AG04450 (cell line): ENCODE results near the gene KCNQ1OT1. TPM values are rescaled to one million over a fixed set of nuclear protein-coding genes. Genes with fewer than 3 reads are reported as not detected.

Source experiments
- CTCF ChIA-PET: fragments of 300-600, 350-600 bp; formaldehyde crosslinking; extraction: SDS; loops from one replicate; lab custom pipeline; 2022; ENCODE audit warnings: antibody characterized with exemption, inconsistent platforms; lab: Charles Lee
- POLR2A ChIA-PET: fragments of 350-600 bp; formaldehyde crosslinking; extraction: SDS; loops from one replicate; lab custom pipeline; 2021; ENCODE audit warnings: antibody characterized with exemption, inconsistent platforms; lab: Yijun Ruan, JAX
- DNase-seq: peaks from one replicate; pipeline ENCODE4 v3.0.0-alpha.2; 2011; ENCODE audit warnings: low read depth, low spot score
- H3K27ac ChIP-seq: one replicate; pipeline ENCODE4 v1.5.1; 2012; ENCODE audit warnings: low read depth, low read length, control low read depth
- H3K27me3 ChIP-seq: one replicate; pipeline ENCODE4 v1.6.0; 2012; ENCODE audit warnings: low read length; ENCODE audit not compliant: control insufficient read depth, insufficient read depth
- H3K4me3 ChIP-seq: 2 replicates; pipeline ENCODE4 v1.5.1; 2011; ENCODE audit warnings: mild to moderate bottlenecking, low read depth, low read length, control low read depth
- H3K9me3 ChIP-seq: 2 replicates; pipeline ENCODE4 v1.5.1; 2012; ENCODE audit warnings: low read length; ENCODE audit not compliant: control insufficient read depth, insufficient read depth
- polyA plus RNA-seq: library from polyadenylated mRNA; depleted of rRNA; stranded (reverse); fragments of >200 nt; gene quantifications from 2 replicates; pipeline ENCODE4 v1.2.3, GENCODE V29; 2011
- TF ChIP-seq, protein P1 (sequence below): IDR thresholded peaks from 2 replicates; pipeline ENCODE4 v1.5.1; 2011; ENCODE audit warnings: low read depth, low read length, control low read depth, inconsistent platforms

Gene KCNQ1OT1
- polyA plus RNA-seq, 1 experiment = 0.33 TPM

DNA sequence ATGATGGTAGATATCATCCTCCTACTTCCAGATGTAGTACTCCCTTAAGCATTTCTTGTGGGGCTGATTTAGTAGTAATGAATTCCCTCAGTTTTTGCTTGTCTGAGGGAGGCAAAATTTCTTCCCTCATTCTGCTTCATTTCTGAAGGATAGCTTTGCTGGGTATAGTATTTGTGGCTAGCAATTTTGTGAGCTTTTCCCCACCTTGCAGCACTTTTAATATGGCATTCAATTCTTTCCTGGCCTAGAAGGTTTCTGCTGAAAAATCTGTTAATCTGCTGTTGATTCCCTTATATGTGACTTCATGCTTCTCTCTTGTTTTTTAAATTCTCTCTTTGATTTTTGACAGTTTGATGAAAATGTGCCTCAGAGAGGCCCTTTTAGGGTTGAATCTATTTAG, 50.4 kb downstream of the KCNQ1OT1 start:
- Histone ChIP-seq H3K9me3 (peaks cover 60% of the 10 kb centered on the region), H3K27ac (no peak overlapping the region), H3K27me3 (peaks cover 4% of the 10 kb centered on the region), H3K4me3 (no peak overlapping the region)
- ChIA-PET POLR2A (no interaction called here), CTCF (no interaction called here)
- DNase-seq = no peak
- TF ChIP-seq, protein P1, sequence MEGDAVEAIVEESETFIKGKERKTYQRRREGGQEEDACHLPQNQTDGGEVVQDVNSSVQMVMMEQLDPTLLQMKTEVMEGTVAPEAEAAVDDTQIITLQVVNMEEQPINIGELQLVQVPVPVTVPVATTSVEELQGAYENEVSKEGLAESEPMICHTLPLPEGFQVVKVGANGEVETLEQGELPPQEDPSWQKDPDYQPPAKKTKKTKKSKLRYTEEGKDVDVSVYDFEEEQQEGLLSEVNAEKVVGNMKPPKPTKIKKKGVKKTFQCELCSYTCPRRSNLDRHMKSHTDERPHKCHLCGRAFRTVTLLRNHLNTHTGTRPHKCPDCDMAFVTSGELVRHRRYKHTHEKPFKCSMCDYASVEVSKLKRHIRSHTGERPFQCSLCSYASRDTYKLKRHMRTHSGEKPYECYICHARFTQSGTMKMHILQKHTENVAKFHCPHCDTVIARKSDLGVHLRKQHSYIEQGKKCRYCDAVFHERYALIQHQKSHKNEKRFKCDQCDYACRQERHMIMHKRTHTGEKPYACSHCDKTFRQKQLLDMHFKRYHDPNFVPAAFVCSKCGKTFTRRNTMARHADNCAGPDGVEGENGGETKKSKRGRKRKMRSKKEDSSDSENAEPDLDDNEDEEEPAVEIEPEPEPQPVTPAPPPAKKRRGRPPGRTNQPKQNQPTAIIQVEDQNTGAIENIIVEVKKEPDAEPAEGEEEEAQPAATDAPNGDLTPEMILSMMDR = no peak

DNA sequence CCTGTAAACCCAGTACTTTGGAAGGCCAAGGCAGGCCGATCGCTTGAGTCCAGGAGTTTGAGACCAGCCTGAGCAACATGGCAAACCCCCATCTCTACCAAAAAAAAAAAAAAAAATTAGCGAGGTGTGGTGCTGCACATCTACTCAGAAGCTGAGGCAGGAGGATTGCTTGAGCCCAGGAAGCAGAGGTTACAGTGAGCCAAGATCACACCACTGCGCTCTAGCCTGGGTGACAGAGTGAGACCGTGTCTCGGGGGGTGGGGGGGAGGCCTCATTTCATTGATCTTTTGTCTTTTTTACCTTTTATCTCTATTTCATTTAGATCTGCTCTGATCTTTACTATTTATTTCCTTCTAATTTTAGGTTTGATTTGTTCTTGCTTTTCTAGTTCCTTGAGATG, 51.8 kb downstream of the KCNQ1OT1 start:
- TF ChIP-seq, protein P1 = no peak
- no peak for DNase-seq
- Histone ChIP-seq H3K4me3 (no peak overlapping the region), H3K27ac (no peak overlapping the region), H3K27me3 (peaks cover 4% of the 10 kb centered on the region), H3K9me3 (peaks cover 46% of the 10 kb centered on the region)
- POLR2A ChIA-PET = no interaction called here
- CTCF ChIA-PET = no interaction called here

DNA sequence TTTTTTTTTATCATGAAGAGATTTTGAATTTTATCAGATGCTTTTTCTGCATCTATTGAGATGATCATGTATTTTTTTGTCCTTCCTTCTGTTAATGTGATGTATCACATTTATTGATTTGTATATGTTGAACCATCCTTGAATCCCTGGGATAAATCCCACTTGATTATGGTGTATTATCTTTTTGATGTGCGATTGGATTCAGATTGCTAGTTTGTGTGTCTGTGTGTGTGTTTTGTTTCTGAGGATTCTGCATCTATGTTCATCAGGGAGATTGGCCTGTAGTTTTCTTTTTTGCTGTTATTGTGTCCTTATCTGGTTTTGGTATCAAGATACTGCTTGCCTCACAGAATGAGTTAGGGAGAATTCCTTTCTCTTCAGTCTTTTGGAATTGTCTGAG, 52.6 kb downstream of the KCNQ1OT1 start:
- ChIA-PET CTCF (no interaction called here), POLR2A (no interaction called here)
- Histone ChIP-seq H3K9me3 (peaks cover 38% of the 10 kb centered on the region), H3K4me3 (no peak overlapping the region), H3K27ac (no peak overlapping the region), H3K27me3 (peaks cover 4% of the 10 kb centered on the region)
- TF ChIP-seq, protein P1 = no peak
- DNase-seq = no peak

DNA sequence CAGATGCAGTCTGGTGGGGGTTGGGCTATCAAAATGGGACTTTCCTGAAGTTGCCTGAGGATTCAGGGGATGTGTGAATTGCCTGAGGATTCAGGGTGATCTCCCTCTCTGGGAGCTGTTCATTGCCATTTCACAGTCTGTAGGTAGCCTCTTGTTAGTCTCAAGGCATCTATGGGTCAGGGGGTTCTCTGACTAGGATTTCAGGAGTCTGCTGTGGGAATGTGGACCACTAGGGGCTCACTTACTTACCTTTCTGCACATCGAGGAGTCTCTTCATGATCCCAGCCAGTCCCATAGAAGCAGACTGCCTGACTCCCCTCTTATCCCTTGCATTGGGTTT, 54.0 kb downstream of the KCNQ1OT1 start:
- POLR2A ChIA-PET = no interaction called here
- TF ChIP-seq, protein P1 = no peak
- H3K9me3 ChIP-seq = peaks cover 25% of the 10 kb centered on the region
- no peak for DNase-seq
- CTCF ChIA-PET = no interaction called here
- H3K27ac ChIP-seq = no peak overlapping the region
- peaks cover under 1% of the 10 kb centered on the region for H3K27me3 ChIP-seq
- H3K4me3 ChIP-seq = no peak overlapping the region

- Histone ChIP-seq H3K27me3 (no peaks in the 10 kb centered on the region), H3K4me3 (no peak overlapping the region), H3K9me3 (peaks cover 29% of the 10 kb centered on the region), H3K27ac (no peak overlapping the region)
- TF ChIP-seq, protein P1 = no peak
- ChIA-PET POLR2A (no interaction called here), CTCF (no interaction called here)
- no peak for DNase-seq
Measured at GRCh38 chr11:2644844-2645778, 54.7 kb downstream of the KCNQ1OT1 start.
